ENCODE results near the gene ARHGAP19. TPM values are rescaled to one million over a fixed set of nuclear protein-coding genes. Genes with fewer than 3 reads are reported as not detected.

The ARHGAP19 gene
- polyA plus RNA-seq, 3 donors = 1.7 to 4.8 (median 2.4) TPM

GRCh38 chr10:97183314-97183713 is 109.1 kb downstream of the ARHGAP19 start:
- no peak overlapping the region for H3K27ac ChIP-seq (ENCODE audit: low read depth, low read length)
- WGBS, 3 donors = 79 to 96% (median 89%) methylated on average over 3 of the region's 3 CpGs

DNA sequence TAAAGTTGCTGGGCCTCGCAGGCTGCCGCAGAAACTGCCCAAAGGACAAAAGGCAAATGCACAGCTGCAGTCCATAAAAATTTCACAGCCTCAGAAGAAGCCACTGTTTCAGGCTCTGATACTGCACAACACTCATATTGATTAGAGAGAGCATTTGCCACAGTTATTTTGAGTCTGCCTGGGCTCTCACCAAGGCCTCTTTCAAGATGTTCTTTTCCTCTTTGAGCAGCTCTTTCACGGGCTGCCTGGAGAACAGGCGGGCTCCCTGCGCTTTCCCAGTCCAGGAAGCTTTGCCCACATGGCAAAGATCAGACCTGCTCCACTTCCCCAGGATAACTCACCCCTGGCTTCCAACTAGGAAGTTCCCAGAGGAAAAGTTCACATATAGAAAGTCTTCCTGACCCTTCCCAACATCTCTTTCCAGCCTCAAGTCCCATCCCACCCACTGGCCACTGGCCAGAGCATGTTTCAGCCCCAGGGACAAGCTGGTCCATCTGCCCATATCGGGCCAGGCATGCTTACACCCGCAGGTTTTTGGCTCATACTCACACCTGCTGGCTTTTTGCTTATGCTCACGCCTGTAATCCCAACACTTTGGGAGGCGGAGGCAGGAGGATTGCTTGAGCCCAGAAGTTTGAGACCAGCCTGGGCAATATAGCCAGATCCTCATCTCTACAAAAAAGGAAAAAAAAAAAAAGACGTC is 110.0 kb downstream of the ARHGAP19 start:
- 82 to 88% (median 82%) methylated on average over 10 of the region's 10 CpGs for WGBS, 3 donors

DNA sequence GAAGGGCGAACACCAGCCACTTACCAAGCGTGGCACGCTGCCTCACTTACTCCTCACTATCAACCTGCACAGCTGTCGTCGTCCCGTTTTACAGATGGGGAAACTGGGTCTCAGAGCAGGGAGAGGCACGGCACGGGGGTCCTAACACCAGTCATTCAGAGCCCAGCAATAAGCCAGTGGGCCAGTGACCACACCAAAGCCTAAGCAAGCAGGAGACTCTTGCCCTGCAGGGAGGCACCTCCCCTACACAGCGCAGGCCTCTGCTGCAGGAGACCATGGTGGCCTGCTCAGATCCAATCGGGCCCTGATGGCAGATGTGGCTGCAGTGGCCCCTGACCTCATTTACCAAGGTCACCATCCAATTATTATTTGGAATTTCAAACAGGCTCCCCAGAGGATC is 111.5 kb downstream of the ARHGAP19 start:
- WGBS, 3 donors = 86 to 93% (median 93%) methylated on average over 10 of the region's 10 CpGs
- H3K27ac ChIP-seq (ENCODE audit: low read depth, low read length) = no peak overlapping the region

More for the DNA sequence above, 110.0 kb downstream of the ARHGAP19 start:
- H3K27ac ChIP-seq (ENCODE audit: low read depth, low read length) = no peak overlapping the region

DNA sequence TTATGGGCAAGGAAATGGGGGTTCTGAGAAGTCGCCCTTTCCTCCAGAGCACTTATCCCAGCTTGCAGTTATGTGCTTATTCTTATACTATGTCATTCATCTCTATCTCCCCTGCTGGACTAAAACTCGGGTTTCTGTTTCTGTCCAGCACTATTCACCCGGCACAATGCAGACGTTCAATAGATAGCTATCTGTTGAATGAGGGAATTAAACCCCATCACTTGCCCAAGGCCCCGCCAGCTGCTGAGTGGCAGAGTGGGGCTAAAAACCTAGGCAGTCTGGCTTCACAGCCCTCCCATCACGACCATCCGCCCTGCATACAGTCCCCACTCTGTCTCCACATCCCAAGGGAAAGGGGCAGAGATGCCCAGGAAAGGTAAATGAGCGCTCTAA is 112.1 kb downstream of the ARHGAP19 start:
- 75 to 76% (median 75%) methylated on average over 8 of the region's 8 CpGs for WGBS, 3 donors
- no peak overlapping the region for H3K27ac ChIP-seq (ENCODE audit: low read depth, low read length)

- WGBS, 3 donors = 25 to 32% (median 25%) methylated on average over 26 of the region's 26 CpGs
- no peak overlapping the region for H3K27ac ChIP-seq (ENCODE audit: low read depth, low read length)
These were observed 112.6 kb downstream of the ARHGAP19 start for GRCh38 chr10:97179731-97180362.

GRCh38 chr10:97179311-97179710 is 113.1 kb downstream of the ARHGAP19 start:
- WGBS, 3 donors = 38 to 44% (median 38%) methylated on average over 6 of the region's 6 CpGs
- H3K27ac ChIP-seq (ENCODE audit: low read depth, low read length) = no peak overlapping the region

DNA sequence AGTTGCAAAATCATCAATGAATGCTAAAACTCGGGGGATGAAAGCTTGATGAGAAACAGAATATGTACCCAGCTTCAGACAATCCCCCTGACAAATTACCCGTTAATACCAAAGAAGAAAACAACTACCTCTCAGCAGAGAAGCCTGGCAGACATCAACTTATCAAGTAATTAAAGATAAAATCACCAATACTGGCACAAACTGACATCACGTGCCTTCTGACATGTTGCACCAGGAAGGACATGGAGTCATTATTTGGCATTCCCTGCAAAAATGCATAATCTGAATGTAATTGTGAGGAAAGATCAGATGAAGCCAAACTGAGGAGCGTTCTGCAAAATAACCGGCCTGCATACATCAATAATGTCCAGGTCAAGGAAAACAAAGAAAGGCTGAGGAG is 114.4 kb downstream of the ARHGAP19 start:
- H3K27ac ChIP-seq (ENCODE audit: low read depth, low read length) = no peak overlapping the region
- 56 to 67% (median 61%) methylated on average over 5 of the region's 5 CpGs for WGBS, 3 donors

- WGBS, 3 donors = 70 to 76% (median 72%) methylated on average over 5 of the region's 5 CpGs
- no peak overlapping the region for H3K27ac ChIP-seq (ENCODE audit: low read depth, low read length)
These were observed 116.2 kb downstream of the ARHGAP19 start for GRCh38 chr10:97176226-97176625.

GRCh38 chr10:97175586-97175985 is 116.9 kb downstream of the ARHGAP19 start:
- H3K27ac ChIP-seq (ENCODE audit: low read depth, low read length) = no peak overlapping the region
- WGBS, 3 donors = 92 to 94% (median 94%) methylated on average over 4 of the region's 4 CpGs

- no peak overlapping the region for H3K27ac ChIP-seq (ENCODE audit: low read depth, low read length)
These were observed 117.5 kb downstream of the ARHGAP19 start for GRCh38 chr10:97174941-97175340.

DNA sequence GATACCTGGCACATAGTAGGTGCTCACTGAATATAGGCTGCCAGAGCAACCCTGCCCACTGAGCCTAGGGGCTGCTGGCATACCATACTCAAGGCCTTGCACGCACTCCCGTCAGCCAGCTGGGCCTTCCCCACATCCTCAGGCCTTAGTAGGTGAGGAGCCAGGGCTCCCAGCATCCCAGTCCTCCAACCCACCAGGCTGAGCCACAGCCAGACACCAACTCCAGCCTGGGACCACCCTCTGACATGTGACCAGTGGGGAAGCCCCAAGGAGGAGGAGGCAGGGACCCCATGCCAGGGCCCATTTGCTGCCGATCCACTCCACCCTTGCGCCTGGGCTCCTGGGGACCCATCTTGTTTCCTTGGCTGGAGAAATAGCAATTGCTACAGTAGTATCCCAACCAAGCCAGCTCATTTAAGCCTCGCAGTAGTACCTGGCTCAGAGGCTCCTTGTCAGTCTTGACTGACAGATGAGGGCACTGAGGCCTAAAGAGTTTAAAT is 118.1 kb downstream of the ARHGAP19 start:
- no peak overlapping the region for H3K27ac ChIP-seq (ENCODE audit: low read depth, low read length)
- 88 to 96% (median 95%) methylated on average over 5 of the region's 5 CpGs for WGBS, 3 donors

DNA sequence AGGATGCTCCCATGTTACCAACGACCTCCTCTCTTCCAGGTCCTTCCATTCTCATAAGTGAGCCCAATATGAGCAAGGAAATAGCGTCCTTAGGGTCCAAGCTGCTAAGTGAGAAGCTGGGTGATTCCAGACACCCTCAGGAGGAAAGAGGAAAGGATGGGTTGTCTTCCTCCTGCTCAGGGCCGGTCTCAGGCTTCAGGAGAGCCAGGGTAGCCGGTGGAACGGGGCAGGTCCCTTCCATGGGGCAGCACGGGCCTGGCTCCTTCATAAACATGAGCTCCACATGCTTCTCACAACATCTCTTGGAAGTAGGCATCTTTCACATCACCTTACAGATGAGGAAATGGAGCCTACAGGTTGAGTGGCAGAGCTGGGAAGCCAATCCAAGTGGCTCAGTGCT is 119.4 kb downstream of the ARHGAP19 start:
- WGBS, 3 donors = 84 to 89% (median 89%) methylated on average over 6 of the region's 6 CpGs

More for the DNA sequence above, 119.4 kb downstream of the ARHGAP19 start:
- no peak overlapping the region for H3K27ac ChIP-seq (ENCODE audit: low read depth, low read length)

Other genes starting within 250 kb of the ARHGAP19 start
- gene SLIT1, start 106.7 kb downstream of the ARHGAP19 start, polyA plus RNA-seq = under 1 TPM; 0.18 to 0.48 (median 0.34) TPM
- 1 to 10 TPM; 2.5 to 2.9 (median 2.7) TPM for gene FRAT1, start 26.6 kb upstream of the ARHGAP19 start, polyA plus RNA-seq
- gene FRAT2, start 42.1 kb upstream of the ARHGAP19 start, polyA plus RNA-seq = 10 to 100 TPM in 1 of 3 donors, 1 to 10 TPM in 2; 6.4 to 16.6 (median 9.9) TPM
- 10 to 100 TPM; 10.9 to 22.4 (median 17.4) TPM for gene RRP12, start 108.7 kb upstream of the ARHGAP19 start, polyA plus RNA-seq
- 100 to 1,000 TPM in 2 of 3 donors, 10 to 100 TPM in 1; 77.7 to 201 (median 193) TPM for gene PGAM1, start 133.6 kb upstream of the ARHGAP19 start, polyA plus RNA-seq
- 10 to 100 TPM; 25.5 to 30.5 (median 26.0) TPM for gene EXOSC1, start 153.4 kb upstream of the ARHGAP19 start, polyA plus RNA-seq
- gene ZDHHC16, start 153.5 kb upstream of the ARHGAP19 start, polyA plus RNA-seq = 10 to 100 TPM; 19.6 to 31.8 (median 25.2) TPM
- 10 to 100 TPM; 30.1 to 47.9 (median 31.4) TPM for gene MMS19, start 205.8 kb upstream of the ARHGAP19 start, polyA plus RNA-seq
- 10 to 100 TPM in 2 of 3 donors, 1 to 10 TPM in 1; 8.0 to 38.8 (median 24.9) TPM for gene UBTD1, start 206.3 kb upstream of the ARHGAP19 start, polyA plus RNA-seq

All from adipose tissue (tissue), 3 donors.